ENCODE data around the gene FXYD5.

DNA sequence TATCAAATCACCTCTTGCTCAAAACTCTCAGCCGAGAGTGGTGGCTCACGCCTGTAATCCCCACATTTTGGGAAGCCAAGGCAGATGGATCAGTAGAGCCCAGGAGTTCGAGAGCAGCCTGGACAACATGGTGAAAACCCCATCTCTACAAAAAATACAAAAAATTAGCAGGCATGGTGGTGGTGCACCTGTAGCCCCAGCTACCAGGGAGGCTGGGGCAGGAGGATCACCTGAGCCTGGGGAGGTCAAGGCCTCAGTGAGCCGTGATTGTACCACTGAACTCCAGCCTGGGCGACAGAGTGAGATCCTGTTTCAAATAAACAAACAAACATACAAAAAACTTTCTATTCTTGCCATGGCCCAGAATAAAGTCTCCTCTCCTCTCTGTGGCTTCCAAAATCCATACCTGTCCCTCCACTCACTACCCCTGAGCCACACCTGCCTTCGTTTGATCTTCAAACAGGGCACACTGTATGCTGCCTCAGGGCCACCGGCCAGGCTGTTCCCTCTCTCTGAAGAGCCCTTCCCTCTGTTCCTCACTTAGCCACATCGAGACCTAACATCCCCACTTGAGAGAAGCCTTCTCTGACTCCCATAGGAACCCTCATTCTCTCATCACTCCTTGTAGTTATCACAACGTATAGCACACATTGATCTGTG is 26.0 kb upstream of the FXYD5 start:
- TF ChIP-seq, protein P1, sequence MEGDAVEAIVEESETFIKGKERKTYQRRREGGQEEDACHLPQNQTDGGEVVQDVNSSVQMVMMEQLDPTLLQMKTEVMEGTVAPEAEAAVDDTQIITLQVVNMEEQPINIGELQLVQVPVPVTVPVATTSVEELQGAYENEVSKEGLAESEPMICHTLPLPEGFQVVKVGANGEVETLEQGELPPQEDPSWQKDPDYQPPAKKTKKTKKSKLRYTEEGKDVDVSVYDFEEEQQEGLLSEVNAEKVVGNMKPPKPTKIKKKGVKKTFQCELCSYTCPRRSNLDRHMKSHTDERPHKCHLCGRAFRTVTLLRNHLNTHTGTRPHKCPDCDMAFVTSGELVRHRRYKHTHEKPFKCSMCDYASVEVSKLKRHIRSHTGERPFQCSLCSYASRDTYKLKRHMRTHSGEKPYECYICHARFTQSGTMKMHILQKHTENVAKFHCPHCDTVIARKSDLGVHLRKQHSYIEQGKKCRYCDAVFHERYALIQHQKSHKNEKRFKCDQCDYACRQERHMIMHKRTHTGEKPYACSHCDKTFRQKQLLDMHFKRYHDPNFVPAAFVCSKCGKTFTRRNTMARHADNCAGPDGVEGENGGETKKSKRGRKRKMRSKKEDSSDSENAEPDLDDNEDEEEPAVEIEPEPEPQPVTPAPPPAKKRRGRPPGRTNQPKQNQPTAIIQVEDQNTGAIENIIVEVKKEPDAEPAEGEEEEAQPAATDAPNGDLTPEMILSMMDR (conservative IDR thresholded peaks at IDR 0.05 in 1 of 2, IDR thresholded peaks at IDR 0.05 in 1 of 2; ENCODE audit: low read depth in 1 of 2, low read length in 2 of 2): no peak
- TF ChIP-seq EZH2 (IDR thresholded peaks at IDR 0.05; ENCODE audit: low read length, missing control alignments): no peak

All from fibroblast of lung (primary cell).